Endodermal cell (in vitro differentiated cells): ENCODE data around the gene CAPN14. TPM values are rescaled to one million over a fixed set of nuclear protein-coding genes. Genes with fewer than 3 reads are reported as not detected.

Experiments
- DNase-seq: peaks from one replicate; pipeline ENCODE4 v3.0.0-alpha.2; 2017
- H3K27ac ChIP-seq: 2 replicates; pipeline ENCODE4 v1.5.1; 2013; ENCODE audit warnings: mild to moderate bottlenecking, low read depth, low read length, moderate library complexity
- H3K27me3 ChIP-seq: 2 replicates; pipeline ENCODE4 v1.6.1; 2013; ENCODE audit warnings: mild to moderate bottlenecking, low read length, moderate library complexity; ENCODE audit not compliant: insufficient read depth, control insufficient read depth, poor library complexity, severe bottlenecking
- H3K36me3 ChIP-seq: 2 replicates; pipeline ENCODE4 v1.7.0; 2013; ENCODE audit warnings: mild to moderate bottlenecking, low read length, moderate library complexity; ENCODE audit not compliant: control insufficient read depth, insufficient read depth
- H3K4me1 ChIP-seq: one replicate; pipeline ENCODE4 v1.7.0; 2013; ENCODE audit warnings: low read length; ENCODE audit not compliant: control insufficient read depth, insufficient read depth
- H3K4me3 ChIP-seq: 2 replicates; pipeline ENCODE4 v1.5.1; 2013; ENCODE audit warnings: mild to moderate bottlenecking, low read length, moderate library complexity
- H3K9ac ChIP-seq: 2 replicates; pipeline ENCODE4 v1.6.1; 2013; ENCODE audit warnings: mild to moderate bottlenecking, low read length, moderate library complexity; ENCODE audit not compliant: poor library complexity, severe bottlenecking; ENCODE audit errors: extremely low read depth
- H3K9me3 ChIP-seq: 2 replicates; pipeline ENCODE4 v1.6.1; 2013; ENCODE audit warnings: mild to moderate bottlenecking, low read length, moderate library complexity; ENCODE audit not compliant: control insufficient read depth
- H3K27ac Mint-ChIP-seq: 2 replicates; pipeline ENCODE4 v1.8.0; 2020; ENCODE audit warnings: mixed read lengths
- H3K27me3 Mint-ChIP-seq: 2 replicates; pipeline ENCODE4 v1.8.0; 2021; ENCODE audit warnings: mild to moderate bottlenecking, mixed read lengths; ENCODE audit not compliant: insufficient read depth
- H3K36me3 Mint-ChIP-seq: 2 replicates; pipeline ENCODE4 v1.8.0; 2020; ENCODE audit warnings: low read depth, mixed read lengths
- H3K4me1 Mint-ChIP-seq: 2 replicates; pipeline ENCODE4 v1.8.0; 2020; ENCODE audit warnings: mixed read lengths
- H3K4me3 Mint-ChIP-seq: 2 replicates; pipeline ENCODE4 v1.8.0; 2020; ENCODE audit warnings: mild to moderate bottlenecking, moderate library complexity, mixed read lengths
- H3K9me3 Mint-ChIP-seq: 2 replicates; pipeline ENCODE4 v1.8.0; 2020; ENCODE audit warnings: mild to moderate bottlenecking, mixed read lengths
- WGBS, 2 experiments: methylation state at CpG; one replicate each; pipeline versions ENCODE4 v1.1.5 to v1.1.7; 2013; ENCODE audit warnings: missing lambda C conversion rate in 2 of 2, mixed read lengths in 1 of 2; ENCODE audit not compliant: insufficient coverage in 1 of 2, insufficient read length in 1 of 2; 5-methylcytosine and 5-hydroxymethylcytosine counted together
- total RNA-seq, 2 donors: library from RNA; stranded (reverse); fragmentation: NEBNext Ultra II Directional in 1 of 2; extraction: Animal tissue kit (Norgen Biotek cat#: 25700) in 1 of 2; gene quantifications; 2 replicates in 1 of 2; 3 replicates in 1 of 2; pipeline ENCODE4 v1.2.1, GENCODE V29; 2021
- TF ChIP-seq, protein P1 (sequence below): fragments of 200-600 bp; sonication (generic); conservative IDR thresholded peaks from 2 replicates; pipeline ENCODE4 v1.5.0; 2021; ENCODE audit warnings: antibody characterized with exemption, mild to moderate bottlenecking

CAPN14 gene
- total RNA-seq, 2 donors from 2014 or later = 0.31 to 0.40 TPM

DNA sequence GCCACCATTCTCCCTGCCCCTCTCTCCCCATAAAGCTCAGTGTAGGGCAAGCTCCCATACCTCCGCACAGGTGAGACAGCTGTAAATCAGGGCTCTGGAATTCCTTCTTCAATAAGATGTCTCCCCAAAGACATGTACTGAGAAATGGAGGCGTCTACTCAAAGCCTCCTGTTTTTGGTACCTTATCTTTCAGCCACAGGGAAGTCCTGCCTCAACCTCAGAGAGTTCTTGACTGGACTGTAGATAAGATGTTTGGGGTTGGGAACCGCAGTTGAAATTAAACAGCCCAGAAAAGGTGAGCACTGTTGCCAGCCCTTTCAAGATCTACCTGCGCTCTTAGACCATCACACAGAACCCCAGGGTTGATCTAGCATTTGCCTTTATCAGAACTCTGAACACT, 77.6 kb downstream of the CAPN14 start:
- Histone ChIP-seq H3K4me3 (no peak overlapping the region), H3K4me1 (no peaks in the 10 kb centered on the region), H3K27ac (no peak overlapping the region), H3K36me3 (no peaks in the 10 kb centered on the region), H3K27me3 (peaks cover 78% of the 10 kb centered on the region), H3K9me3 (no peaks in the 10 kb centered on the region), H3K9ac (no peak overlapping the region)
- H3K4me3 Mint-ChIP-seq = no peak overlapping the region
- 92 to 100% methylated on average over 3 to 4 of the region's 4 CpGs for WGBS, 2 experiments
- no peaks in the 10 kb centered on the region for H3K36me3 Mint-ChIP-seq
- H3K9me3 Mint-ChIP-seq = no peaks in the 10 kb centered on the region
- no peak for DNase-seq
- H3K27me3 Mint-ChIP-seq = peaks cover 91% of the 10 kb centered on the region
- TF ChIP-seq, protein P1, sequence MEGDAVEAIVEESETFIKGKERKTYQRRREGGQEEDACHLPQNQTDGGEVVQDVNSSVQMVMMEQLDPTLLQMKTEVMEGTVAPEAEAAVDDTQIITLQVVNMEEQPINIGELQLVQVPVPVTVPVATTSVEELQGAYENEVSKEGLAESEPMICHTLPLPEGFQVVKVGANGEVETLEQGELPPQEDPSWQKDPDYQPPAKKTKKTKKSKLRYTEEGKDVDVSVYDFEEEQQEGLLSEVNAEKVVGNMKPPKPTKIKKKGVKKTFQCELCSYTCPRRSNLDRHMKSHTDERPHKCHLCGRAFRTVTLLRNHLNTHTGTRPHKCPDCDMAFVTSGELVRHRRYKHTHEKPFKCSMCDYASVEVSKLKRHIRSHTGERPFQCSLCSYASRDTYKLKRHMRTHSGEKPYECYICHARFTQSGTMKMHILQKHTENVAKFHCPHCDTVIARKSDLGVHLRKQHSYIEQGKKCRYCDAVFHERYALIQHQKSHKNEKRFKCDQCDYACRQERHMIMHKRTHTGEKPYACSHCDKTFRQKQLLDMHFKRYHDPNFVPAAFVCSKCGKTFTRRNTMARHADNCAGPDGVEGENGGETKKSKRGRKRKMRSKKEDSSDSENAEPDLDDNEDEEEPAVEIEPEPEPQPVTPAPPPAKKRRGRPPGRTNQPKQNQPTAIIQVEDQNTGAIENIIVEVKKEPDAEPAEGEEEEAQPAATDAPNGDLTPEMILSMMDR = no peak
- H3K4me1 Mint-ChIP-seq = peaks cover 6% of the 10 kb centered on the region
- H3K27ac Mint-ChIP-seq = no peak overlapping the region

DNA sequence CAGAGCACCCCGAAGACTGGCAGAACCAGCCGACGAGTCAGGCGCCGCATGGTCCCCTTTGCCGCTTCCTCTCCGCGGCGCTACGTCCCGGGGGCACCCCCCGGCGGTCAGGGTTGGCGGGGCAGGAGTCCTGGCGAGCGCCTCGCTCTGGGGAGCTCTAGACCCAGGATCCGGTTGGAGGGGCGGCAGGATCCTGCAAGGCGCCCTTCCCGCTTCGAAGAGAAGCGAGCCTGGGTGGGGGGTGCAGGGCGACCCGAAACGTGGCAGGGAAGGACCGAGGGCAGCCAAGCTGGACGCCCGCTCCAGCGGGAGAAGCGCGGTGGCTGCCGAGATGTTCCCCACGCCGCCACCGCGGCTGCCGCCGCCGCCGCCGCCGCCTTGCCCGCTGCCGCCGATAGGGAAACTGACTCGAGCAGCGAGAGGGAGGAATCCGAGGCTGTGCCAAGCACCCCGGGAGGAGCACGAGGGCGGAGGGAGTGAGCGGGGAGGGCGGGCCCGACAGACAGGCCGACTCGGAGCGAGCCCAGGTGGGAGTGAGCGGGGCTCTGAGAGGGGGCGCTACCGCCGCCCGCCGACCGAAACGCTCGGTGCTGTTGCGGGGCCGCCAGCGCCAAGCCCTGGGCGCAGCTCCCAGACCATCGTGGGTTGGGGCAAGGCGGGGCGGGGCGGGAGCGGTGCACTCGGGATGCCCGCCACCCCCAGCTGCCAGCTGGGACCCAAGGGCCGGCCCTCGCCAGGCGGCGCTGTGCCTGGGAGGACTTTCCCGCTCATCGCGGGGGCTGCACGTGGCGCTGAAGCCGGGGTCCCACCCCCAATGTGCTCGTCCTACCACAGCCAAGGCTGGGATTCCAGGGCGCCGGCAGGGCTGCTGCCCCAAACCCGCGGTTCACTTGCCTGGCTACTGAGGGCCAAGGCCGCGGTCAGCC, 79.0 kb downstream of the CAPN14 start, which contains the start of gene GALNT14:
Gene GALNT14 (minus strand): TSS at position 404 of the 926 bp plus-strand sequence. CDS start 354 bp downstream, at position 50.
- H3K4me1 ChIP-seq = no peaks in the 10 kb centered on the region
- H3K36me3 ChIP-seq = no peaks in the 10 kb centered on the region
- peak within 1 kb of the TSS; percentile 77 for H3K4me3 ChIP-seq
- H3K36me3 Mint-ChIP-seq = no peaks in the 10 kb centered on the region
- no peak within 1 kb of the TSS for H3K27ac Mint-ChIP-seq
- no peaks in the 10 kb centered on the region for H3K9me3 Mint-ChIP-seq
- no peaks in the 10 kb centered on the region for H3K9me3 ChIP-seq
- H3K27me3 Mint-ChIP-seq = peaks cover 91% of the 10 kb centered on the region
- peak within 1 kb of the TSS; percentile 53 for H3K4me3 Mint-ChIP-seq
- peaks cover 6% of the 10 kb centered on the region for H3K4me1 Mint-ChIP-seq
- no peak within 1 kb of the TSS for H3K9ac ChIP-seq
- 2% methylated on average over 48 to 95 of the region's 95 CpGs for WGBS, 2 experiments
- TF ChIP-seq, protein P1 = peak; percentile 73
- H3K27me3 ChIP-seq = peaks cover 92% of the 10 kb centered on the region
- DNase-seq = peak; percentile 90
- H3K27ac ChIP-seq = no peak within 1 kb of the TSS

DNA sequence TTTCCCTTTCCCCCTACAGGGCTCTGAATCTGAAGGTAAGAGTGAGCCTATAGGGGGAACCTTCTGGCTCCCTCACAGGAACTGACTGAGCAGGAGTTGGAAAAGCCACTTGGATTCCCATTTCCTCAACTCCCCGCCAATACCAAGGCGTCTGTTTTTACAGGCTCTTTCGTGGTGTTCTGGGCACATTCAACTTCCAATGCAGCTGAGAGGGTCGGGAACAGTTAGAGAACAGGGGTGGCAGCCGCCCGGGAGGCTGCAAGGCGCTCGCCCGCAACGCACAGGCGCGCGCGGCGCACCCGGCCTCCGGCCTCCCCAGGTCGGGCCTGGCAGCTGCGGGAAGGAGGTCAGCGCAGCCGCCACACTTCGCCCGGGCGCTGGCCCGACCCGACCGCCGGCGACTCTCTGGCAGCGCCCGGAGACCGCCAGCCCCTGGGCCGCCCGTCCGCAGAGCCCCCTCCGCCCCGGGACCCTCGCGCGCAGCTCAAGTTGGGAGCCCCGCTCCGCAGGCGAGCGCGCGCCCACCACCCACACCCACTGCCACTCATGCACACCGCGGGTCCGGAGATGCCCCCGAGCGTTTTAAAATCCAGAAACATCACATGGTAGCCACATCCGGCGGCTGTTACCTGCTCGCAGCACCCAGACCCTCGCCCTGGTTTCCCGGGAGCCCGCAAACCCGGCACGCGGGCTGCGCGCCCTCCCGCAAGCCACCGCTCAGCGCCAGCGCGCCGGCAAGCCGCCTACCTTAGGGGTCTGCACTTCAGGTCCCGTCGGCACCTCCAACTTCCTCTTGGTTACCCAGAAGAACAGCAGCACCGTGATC, 79.9 kb downstream of the CAPN14 start:
- Mint-ChIP-seq H3K27me3 (peaks cover 82% of the 10 kb centered on the region), H3K27ac (no peak overlapping the region), H3K36me3 (no peaks in the 10 kb centered on the region), H3K4me3 (peak overlapping the region; percentile 53), H3K9me3 (no peaks in the 10 kb centered on the region), H3K4me1 (peaks cover 6% of the 10 kb centered on the region)
- peaks cover 94% of the 10 kb centered on the region for H3K27me3 ChIP-seq
- WGBS, 2 experiments = 0 to 2% methylated on average over 12 to 72 of the region's 72 CpGs
- no peaks in the 10 kb centered on the region for H3K9me3 ChIP-seq
- peak; percentile 73 for DNase-seq
- TF ChIP-seq, protein P1 = peak; percentile 48
- no peak overlapping the region for H3K9ac ChIP-seq
- no peaks in the 10 kb centered on the region for H3K4me1 ChIP-seq
- H3K4me3 ChIP-seq = peak overlapping the region; percentile 77
- no peaks in the 10 kb centered on the region for H3K36me3 ChIP-seq
- no peak overlapping the region for H3K27ac ChIP-seq
